HPDE6-E6E7 (cell line): ENCODE measurements around the gene KIAA0586.
"Not testable (repeated sequence)": the region's sequence is repeated elsewhere in the genome, so short reads cannot be mapped to it uniquely, and the experiment has no call there.

Source experiments
- DNase-seq: peaks from one replicate; pipeline ENCODE4 v3.0.0; 2011; ENCODE audit warnings: missing footprints; ENCODE audit errors: extremely low spot score

Gene KIAA0586

GRCh38 chr14:58547649-58548048 is 120.1 kb downstream of the KIAA0586 start:
- DNase-seq: no peak

- no peak for DNase-seq
These were observed 121.7 kb downstream of the KIAA0586 start for GRCh38 chr14:58549105-58549757.

- DNase-seq: no peak
These were observed 126.4 kb downstream of the KIAA0586 start for GRCh38 chr14:58553959-58554358.

GRCh38 chr14:58555647-58556046 is 128.1 kb downstream of the KIAA0586 start:
- DNase-seq: no peak

GRCh38 chr14:58557242-58557641 is 129.7 kb downstream of the KIAA0586 start:
- DNase-seq: no peak

GRCh38 chr14:58560208-58560607 is 132.7 kb downstream of the KIAA0586 start:
- no peak for DNase-seq

GRCh38 chr14:58562141-58562540 is 134.6 kb downstream of the KIAA0586 start:
- no peak for DNase-seq

GRCh38 chr14:58563978-58564377 is 136.5 kb downstream of the KIAA0586 start:
- DNase-seq: no peak

GRCh38 chr14:58565832-58566231 is 138.3 kb downstream of the KIAA0586 start:
- DNase-seq: no peak

- no peak for DNase-seq
These were observed 139.5 kb downstream of the KIAA0586 start for GRCh38 chr14:58566979-58567378.

- no peak for DNase-seq
These were observed 140.8 kb downstream of the KIAA0586 start for GRCh38 chr14:58568322-58568721.

- no peak for DNase-seq
These were observed 143.7 kb downstream of the KIAA0586 start for GRCh38 chr14:58571256-58571655.

- DNase-seq: no peak
These were observed 144.4 kb downstream of the KIAA0586 start for GRCh38 chr14:58571769-58572472.

GRCh38 chr14:58572473-58572853 is 144.9 kb downstream of the KIAA0586 start:
- no peak for DNase-seq

- DNase-seq: no peak
These were observed 145.3 kb downstream of the KIAA0586 start for GRCh38 chr14:58572863-58573262.

GRCh38 chr14:58574623-58575022 is 147.1 kb downstream of the KIAA0586 start:
- no peak for DNase-seq

GRCh38 chr14:58575956-58576355 is 148.4 kb downstream of the KIAA0586 start:
- DNase-seq: no peak

- not testable (repeated sequence) for DNase-seq
These were observed 152.5 kb downstream of the KIAA0586 start for GRCh38 chr14:58580035-58580434.

- not testable (repeated sequence) for DNase-seq
These were observed 153.9 kb downstream of the KIAA0586 start for GRCh38 chr14:58581389-58581788.

- DNase-seq: no peak
These were observed 156.9 kb downstream of the KIAA0586 start for GRCh38 chr14:58584383-58584782.

GRCh38 chr14:58587271-58587670 is 159.8 kb downstream of the KIAA0586 start:
- no peak for DNase-seq

GRCh38 chr14:58588321-58588720 is 160.8 kb downstream of the KIAA0586 start:
- DNase-seq: not testable (repeated sequence)

GRCh38 chr14:58593977-58594376 is 166.5 kb downstream of the KIAA0586 start:
- DNase-seq: no peak
